K562 (cell line): Measurements from ENCODE around the gene EYA3. TPM values are rescaled to one million over a fixed set of nuclear protein-coding genes. Genes with fewer than 3 reads are reported as not detected.

Experiments used
- ATAC-seq: fragments of 200-7000 bp; cut with Tn5 transposase; 3 replicates; pipeline ENCODE4 v1.9.1; 2020; ENCODE audit warnings: moderate library complexity
- BruUV-seq: library from RNA; stranded (reverse); fragments of 400-500 nt; replicated peaks from 2 replicates; lab custom pipeline; 2021; lab: Mats Ljungman, UMichigan
- CTCF ChIA-PET: fragments of 300-600 bp; formaldehyde crosslinking; extraction: SDS; loops from one replicate; lab custom pipeline; 2021; ENCODE audit warnings: low intra/inter-chr PET ratio; lab: Yijun Ruan, JAX
- POLR2A ChIA-PET: fragments of 300-600, 350-650 bp; sonication (Branson Sonifier 250); formaldehyde crosslinking; extraction: SDS; loops from one replicate; lab custom pipeline; 2021; ENCODE audit warnings: antibody characterized with exemption, inconsistent platforms; lab: Yijun Ruan, JAX
- DNase-seq, 4 experiments: peaks; one replicate each; pipeline versions ENCODE4 v3.0.0 to v3.0.0-alpha.2; 2011 to 2018; ENCODE audit warnings: low spot score in 3 of 4, mixed read lengths in 3 of 4; ENCODE audit errors: extremely low read depth in 1 of 4
- FAIRE-seq: peaks from 2 replicates; lab custom pipeline; 2011; peaks lifted over from hg19 to GRCh38; lab: Jason Lieb, UNC
- H2AFZ ChIP-seq: 2 replicates; pipeline ENCODE4 v1.6.0; 2011; ENCODE audit warnings: low read depth, low read length, control low read depth, inconsistent platforms
- H3K27ac ChIP-seq: fragments of 200-600 bp; 3 replicates; pipeline ENCODE4 v1.8.0; 2011; ENCODE audit warnings: low read depth, mild to moderate bottlenecking, control low read depth, inconsistent platforms, low read length, moderate library complexity, mixed read lengths; ENCODE audit errors: extremely low read depth
- H3K27me3 ChIP-seq, 2 experiments: fragments of 300-600 bp in 1 of 2; 2 replicates in 1 of 2; 3 replicates in 1 of 2; pipeline versions ENCODE4 v1.6.0 to v1.8.0; 2011; ENCODE audit warnings: inconsistent platforms in 2 of 2, low read length in 2 of 2, mild to moderate bottlenecking in 1 of 2, mixed read lengths in 1 of 2, moderate library complexity in 1 of 2; ENCODE audit not compliant: control insufficient read depth in 2 of 2, insufficient read depth in 2 of 2
- H3K36me3 ChIP-seq: fragments of 300-600 bp; 3 replicates; pipeline ENCODE4 v1.8.0; 2011; ENCODE audit warnings: mild to moderate bottlenecking, low read length, inconsistent platforms; ENCODE audit not compliant: control insufficient read depth, insufficient read depth
- H3K4me1 ChIP-seq, 2 experiments: fragments of 200-600 bp in 1 of 2; replicated peaks in 1 of 2; 2 replicates in 1 of 2; 3 replicates in 1 of 2; pipeline versions ENCODE4 v1.5.1 to v1.8.0; 2011; ENCODE audit warnings: inconsistent platforms in 2 of 2, low read length in 2 of 2, mild to moderate bottlenecking in 1 of 2, mixed read lengths in 1 of 2, moderate library complexity in 1 of 2; ENCODE audit not compliant: control insufficient read depth in 2 of 2, insufficient read depth in 2 of 2
- H3K4me2 ChIP-seq: 2 replicates; pipeline ENCODE4 v1.6.1; 2011; ENCODE audit warnings: low read length, control low read depth, inconsistent platforms, mixed read lengths; ENCODE audit not compliant: insufficient read depth
- H3K4me3 ChIP-seq: fragments of 200-600 bp; sonication (generic), shearing (Covaris generic); 2 replicates; pipeline ENCODE4 v1.5.1; 2016; ENCODE audit warnings: control low read depth, inconsistent platforms
- H3K79me2 ChIP-seq: fragments of 200-600 bp; 3 replicates; pipeline ENCODE4 v1.8.0; 2011; ENCODE audit warnings: low read length, inconsistent platforms; ENCODE audit not compliant: control insufficient read depth, insufficient read depth
- H3K9ac ChIP-seq, 2 experiments: 2 replicates each; pipeline versions ENCODE4 v1.6.0 to v1.6.1; 2011; ENCODE audit warnings: low read depth in 2 of 2, low read length in 2 of 2, control low read depth in 1 of 2, inconsistent platforms in 1 of 2, mild to moderate bottlenecking in 1 of 2, mixed read lengths in 1 of 2; ENCODE audit not compliant: insufficient read depth in 1 of 2
- H3K9me1 ChIP-seq: one replicate; pipeline ENCODE4 v1.6.0; 2011; ENCODE audit warnings: inconsistent platforms, mild to moderate bottlenecking, low read length, moderate library complexity; ENCODE audit not compliant: control insufficient read depth, insufficient read depth
- H3K9me3 ChIP-seq: replicated peaks from 2 replicates; pipeline ENCODE4 v1.5.1; 2011; ENCODE audit warnings: low read depth, low read length, inconsistent platforms; ENCODE audit not compliant: control insufficient read depth, insufficient read depth
- H4K20me1 ChIP-seq: replicated peaks from 2 replicates; pipeline ENCODE4 v1.6.1; 2011; ENCODE audit warnings: low read length, inconsistent platforms, mixed read lengths; ENCODE audit not compliant: control insufficient read depth, insufficient read depth
- BCL6 ChIP-seq: fragments of 250-450 bp; sonication (Bioruptor Pico); IDR thresholded peaks from 2 replicates; pipeline ENCODE4 v1.4.0; 2020
- CHD2 ChIP-seq: IDR thresholded peaks from 2 replicates; pipeline ENCODE4 v1.6.1; 2011; ENCODE audit warnings: low read depth, low read length
- DIDO1 ChIP-seq: fragments of 450-650 bp; IDR thresholded peaks from 2 replicates; pipeline ENCODE4 v1.6.1; 2016; ENCODE audit warnings: low read depth, missing biosample characterization, missing genetic modification characterization
- E2F1 ChIP-seq: sonication (generic); formaldehyde crosslinking; IDR thresholded peaks from 2 replicates; pipeline ENCODE4 v1.8.1; 2023; ENCODE audit warnings: mild to moderate bottlenecking, missing genetic modification reagents, moderate library complexity
- MEIS2 ChIP-seq: fragments of 450-650 bp; IDR thresholded peaks from 2 replicates; pipeline ENCODE4 v1.6.1; 2014; ENCODE audit warnings: mild to moderate bottlenecking; ENCODE audit not compliant: partially characterized antibody
- MNT ChIP-seq, 2 experiments: fragments of 450-650 bp; conservative IDR thresholded peaks; 2 replicates each; pipeline ENCODE4 v1.6.1; 2017; ENCODE audit warnings: mild to moderate bottlenecking in 2 of 2, moderate library complexity in 2 of 2
- RBM39 ChIP-seq: fragments of 200-400 bp; formaldehyde crosslinking; optimal IDR thresholded peaks from 2 replicates; pipeline ENCODE3; 2018; ENCODE audit warnings: low read depth, low read length
- TBL1XR1 ChIP-seq, 2 experiments: IDR thresholded peaks; 2 replicates each; pipeline ENCODE4 v1.6.1; 2012; ENCODE audit warnings: improper control_type of control experiment in 2 of 2, low read length in 2 of 2, mild to moderate bottlenecking in 1 of 2
- TEAD2 ChIP-seq: fragments of 450-650 bp; IDR thresholded peaks from 2 replicates; pipeline ENCODE4 v1.6.1; 2016; ENCODE audit warnings: missing genetic modification characterization, control low read depth, missing compliant biosample characterization
- ZNF639 ChIP-seq, 2 experiments: fragments of 200-800 bp in 1 of 2; sonication (Bioruptor generic) in 1 of 2; sonication (generic) in 1 of 2; formaldehyde crosslinking in 1 of 2; IDR thresholded peaks in 1 of 2; conservative IDR thresholded peaks in 1 of 2; 2 replicates each; pipeline versions ENCODE4 v1.5.0 to v1.6.1; 2016 to 2020; ENCODE audit warnings: missing compliant biosample characterization in 1 of 2, missing genetic modification characterization in 1 of 2, missing genetic modification reagents in 1 of 2
- WGBS: fragments of 100-300 bp; shearing (Covaris generic); methylation state at CpG from one replicate; pipeline ENCODE4 v1.1.6; 2016; ENCODE audit warnings: low coverage, mixed read lengths; ENCODE audit not compliant: insufficient coverage; ENCODE audit errors: missing lambda C conversion rate; 5-methylcytosine and 5-hydroxymethylcytosine counted together
- in situ Hi-C: fragments of 300-500 bp; cut with MboI; formaldehyde crosslinking; loops from 4 replicates; pipeline ENCODE4 v1.15.0; 2018; ENCODE audit warnings: inconsistent platforms, mixed read lengths
- intact Hi-C: fragments of 100-400 bp; cut with micrococcal nuclease; formaldehyde crosslinking; loops from 2 replicates; pipeline ENCODE4 v1.14.2; 2022
- polyA plus RNA-seq, 8 experiments: library from polyadenylated mRNA; depleted of rRNA in 4 of 8; stranded (reverse) in 5 of 8; unstranded in 3 of 8; fragments of >200 nt; fragmentation: Nextera tagmentation in 2 of 8; fragmentation: Illumina TruSeq in 1 of 8; extraction: Ambion mirVana in 2 of 8; extraction: Trizol in 1 of 8; gene quantifications; 2 replicates each; pipeline versions ENCODE4 v1.2.1 to v1.2.3, GENCODE V29; 2011 to 2014; ENCODE audit warnings: inconsistent platforms in 1 of 8, missing spikeins in 1 of 8
- total RNA-seq, 7 experiments: library from RNA; depleted of rRNA in 6 of 7; stranded (reverse); fragments of >200 nt in 6 of 7; fragmentation: Illumina TruSeq in 2 of 7; extraction: Trizol in 2 of 7; gene quantifications; 2 replicates each; pipeline versions ENCODE4 v1.2.1 to v1.2.3, GENCODE V29; 2011 to 2021; ENCODE audit warnings: low replicate concordance in 1 of 7
- TF ChIP-seq, protein P1 (sequence below): fragments of 450-650 bp; IDR thresholded peaks from 2 replicates; pipeline ENCODE4 v1.7.1; 2018; ENCODE audit warnings: mild to moderate bottlenecking, low read depth; ENCODE audit not compliant: partially characterized antibody

The EYA3 gene
- total and polyA plus RNA-seq, 9 of the 15 experiments (the other 6 are each of a cell fraction or from before 2014, with no cell fraction given), result 21.7 to 64.0 (median 43.6) TPM

- TF ChIP-seq TBL1XR1 (IDR thresholded peaks at IDR 0.05; ENCODE audit: low read length in 2 of 2) (no peak), CHD2 (no peak)
- TF ChIP-seq, all 486 proteins: peak for 0
Measured at GRCh38 chr1:27961646-27962221, 126.7 kb downstream of the EYA3 start (continued).

GRCh38 chr1:27960762-27961645, 127.4 kb downstream of the EYA3 start:
- H3K4me2 ChIP-seq, result no peak overlapping the region
- peak; percentile 48 for FAIRE-seq
- BruUV-seq, result no TSS peak
- no peak for TF ChIP-seq BCL6
- no peak for TF ChIP-seq ZNF639 (CRISPR knock-in tag; conservative IDR thresholded peaks at IDR 0.05 in 1 of 2, IDR thresholded peaks at IDR 0.05 in 1 of 2)
- TF ChIP-seq E2F1 (CRISPR knock-in tag), result no peak
- no peak for TF ChIP-seq TEAD2 (tag)
- TF ChIP-seq, protein P1, sequence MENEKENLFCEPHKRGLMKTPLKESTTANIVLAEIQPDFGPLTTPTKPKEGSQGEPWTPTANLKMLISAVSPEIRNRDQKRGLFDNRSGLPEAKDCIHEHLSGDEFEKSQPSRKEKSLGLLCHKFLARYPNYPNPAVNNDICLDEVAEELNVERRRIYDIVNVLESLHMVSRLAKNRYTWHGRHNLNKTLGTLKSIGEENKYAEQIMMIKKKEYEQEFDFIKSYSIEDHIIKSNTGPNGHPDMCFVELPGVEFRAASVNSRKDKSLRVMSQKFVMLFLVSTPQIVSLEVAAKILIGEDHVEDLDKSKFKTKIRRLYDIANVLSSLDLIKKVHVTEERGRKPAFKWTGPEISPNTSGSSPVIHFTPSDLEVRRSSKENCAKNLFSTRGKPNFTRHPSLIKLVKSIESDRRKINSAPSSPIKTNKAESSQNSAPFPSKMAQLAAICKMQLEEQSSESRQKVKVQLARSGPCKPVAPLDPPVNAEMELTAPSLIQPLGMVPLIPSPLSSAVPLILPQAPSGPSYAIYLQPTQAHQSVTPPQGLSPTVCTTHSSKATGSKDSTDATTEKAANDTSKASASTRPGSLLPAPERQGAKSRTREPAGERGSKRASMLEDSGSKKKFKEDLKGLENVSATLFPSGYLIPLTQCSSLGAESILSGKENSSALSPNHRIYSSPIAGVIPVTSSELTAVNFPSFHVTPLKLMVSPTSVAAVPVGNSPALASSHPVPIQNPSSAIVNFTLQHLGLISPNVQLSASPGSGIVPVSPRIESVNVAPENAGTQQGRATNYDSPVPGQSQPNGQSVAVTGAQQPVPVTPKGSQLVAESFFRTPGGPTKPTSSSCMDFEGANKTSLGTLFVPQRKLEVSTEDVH, result no peak
- TF ChIP-seq DIDO1 (tag), result no peak
- TF ChIP-seq MEIS2, result no peak
- no peak for TF ChIP-seq MNT (conservative IDR thresholded peaks at IDR 0.05)
- no peak for TF ChIP-seq RBM39

More at GRCh38 chr1:27960762-27961645, 127.4 kb downstream of the EYA3 start:
- Histone ChIP-seq H3K9me1 (no peaks in the 10 kb centered on the region), H3K9ac (peak overlapping the region in 1 of 2 experiments; percentile 82; a peak in 2 of 4 replicates), H3K27me3 (no peaks in the 10 kb centered on the region), H3K9me3 (no peaks in the 10 kb centered on the region), H3K27ac (no peak overlapping the region), H3K79me2 (no peaks in the 10 kb centered on the region), H3K4me3 (no peak overlapping the region), H2AFZ (no peak overlapping the region), H3K4me1 (peaks cover 0 to 28% of the 10 kb centered on the region in 2 experiments; a peak in 3 of 5 replicates), H3K36me3 (no peaks in the 10 kb centered on the region), H4K20me1 (no peaks in the 10 kb centered on the region)
- WGBS, result 41% methylated on average over 13 of the region's 13 CpGs
- no peak for DNase-seq
- CTCF ChIA-PET, result no interaction called here
- in situ Hi-C loops, result no loop called here
- intact Hi-C loops, result no loop called here
- POLR2A ChIA-PET, result interaction anchor here (0.7 to 1.4 kb wide), 5 partner anchors 11 to 115 kb away, joined by 3 to 4 read pairs (median 3); no protein-coding TSS in a partner anchor
- ATAC-seq, result no peak
